K562 (cell line): ENCODE data around the gene PANK2. TPM values are rescaled to one million over a fixed set of nuclear protein-coding genes. Genes with fewer than 3 reads are reported as not detected.
A peak's percentile ranks its signal among the peaks of the same experiment; 100 is the strongest.

Experiments
- BRD4 ChIP-seq: fragments of 200-600 bp; sonication (generic); IDR thresholded peaks from 2 replicates; pipeline ENCODE4 v1.6.1; 2017; ENCODE audit warnings: inconsistent platforms
- CAMTA2 ChIP-seq: fragments of 250-450 bp; sonication (Bioruptor Pico); conservative IDR thresholded peaks from 2 replicates; pipeline ENCODE4 v1.5.1; 2022
- CTBP1 ChIP-seq: fragments of 450-650 bp; IDR thresholded peaks from 2 replicates; pipeline ENCODE4 v1.6.1; 2016; ENCODE audit warnings: borderline replicate concordance
- GTF2F1 ChIP-seq: IDR thresholded peaks from 2 replicates; pipeline ENCODE4 v1.6.1; 2011; ENCODE audit warnings: low read depth, low read length, improper control_type of control experiment
- HNRNPH1 ChIP-seq: fragments of 200-400 bp; formaldehyde crosslinking; optimal IDR thresholded peaks from 2 replicates; pipeline ENCODE3; 2017; ENCODE audit warnings: low read depth, mild to moderate bottlenecking, low read length, moderate library complexity
- HNRNPUL1 ChIP-seq: fragments of 200-400 bp; formaldehyde crosslinking; IDR thresholded peaks from 2 replicates; pipeline ENCODE4 v1.6.1; 2017; ENCODE audit warnings: low read length
- KAT7 ChIP-seq: sonication (generic); formaldehyde crosslinking; IDR thresholded peaks from 2 replicates; pipeline ENCODE4 v1.8.0; 2022; ENCODE audit warnings: missing genetic modification reagents, mild to moderate bottlenecking, borderline replicate concordance
- MAX ChIP-seq: sonication (generic); formaldehyde crosslinking; IDR thresholded peaks from 2 replicates; pipeline ENCODE4 v1.9.0; 2022; ENCODE audit warnings: mild to moderate bottlenecking, missing genetic modification reagents
- MCM7 ChIP-seq, 2 experiments: fragments of 450-650 bp; IDR thresholded peaks; 2 replicates each; pipeline ENCODE4 v1.6.1; 2016 to 2018
- NFIX ChIP-seq: fragments of 250-450 bp; sonication (Bioruptor Pico); IDR thresholded peaks from 2 replicates; pipeline ENCODE4 v1.4.0; 2020; ENCODE audit warnings: low read depth, mild to moderate bottlenecking, moderate library complexity
- POLR2G ChIP-seq: fragments of 200-400 bp; formaldehyde crosslinking; IDR thresholded peaks from 2 replicates; pipeline ENCODE4 v1.6.1; 2017; ENCODE audit warnings: low read depth, mild to moderate bottlenecking, antibody characterized with exemption, low read length, moderate library complexity
- ZC3H8 ChIP-seq: fragments of 450-650 bp; IDR thresholded peaks from 2 replicates; pipeline ENCODE4 v1.6.1; 2017
- ZNF232 ChIP-seq: sonication (generic); formaldehyde crosslinking; IDR thresholded peaks from 2 replicates; pipeline ENCODE4 v1.8.0; 2022; ENCODE audit warnings: mild to moderate bottlenecking, missing genetic modification reagents
- ZNF76 ChIP-seq: fragments of 250-450 bp; sonication (Bioruptor Pico); IDR thresholded peaks from 2 replicates; pipeline ENCODE4 v1.4.0; 2020; ENCODE audit warnings: mild to moderate bottlenecking, moderate library complexity, borderline replicate concordance
- polyA plus RNA-seq, 8 experiments: library from polyadenylated mRNA; depleted of rRNA in 4 of 8; stranded (reverse) in 5 of 8; unstranded in 3 of 8; fragments of >200 nt; fragmentation: Nextera tagmentation in 2 of 8; fragmentation: Illumina TruSeq in 1 of 8; extraction: Ambion mirVana in 2 of 8; extraction: Trizol in 1 of 8; gene quantifications; 2 replicates each; pipeline versions ENCODE4 v1.2.1 to v1.2.3, GENCODE V29; 2011 to 2014; ENCODE audit warnings: inconsistent platforms in 1 of 8, missing spikeins in 1 of 8
- total RNA-seq, 7 experiments: library from RNA; depleted of rRNA in 6 of 7; stranded (reverse); fragments of >200 nt in 6 of 7; fragmentation: Illumina TruSeq in 2 of 7; extraction: Trizol in 2 of 7; gene quantifications; 2 replicates each; pipeline versions ENCODE4 v1.2.1 to v1.2.3, GENCODE V29; 2011 to 2021; ENCODE audit warnings: low replicate concordance in 1 of 7
- TF ChIP-seq, protein P1 (sequence below): fragments of 250-450 bp; sonication (Bioruptor Pico); IDR thresholded peaks from 2 replicates; pipeline ENCODE4 v1.4.0; 2020
- TF ChIP-seq, protein P2 (sequence below): fragments of 450-650 bp; conservative IDR thresholded peaks from 2 replicates; pipeline ENCODE4 v1.6.1; 2016; ENCODE audit warnings: missing genetic modification characterization, low read depth, mild to moderate bottlenecking, control low read depth, missing compliant biosample characterization
- TF ChIP-seq, protein P3 (sequence below): fragments of 250-450 bp; sonication (Bioruptor Pico); IDR thresholded peaks from 2 replicates; pipeline ENCODE4 v1.5.0; 2021; ENCODE audit warnings: mild to moderate bottlenecking, borderline replicate concordance
- TF ChIP-seq, protein P4 (sequence below): fragments of 250-450 bp; sonication (Bioruptor Pico); IDR thresholded peaks from 2 replicates; pipeline ENCODE4 v1.8.0; 2022; ENCODE audit warnings: inconsistent platforms

Gene PANK2
- total and polyA plus RNA-seq, 9 of the 15 experiments (the other 6 are each of a cell fraction or from before 2014, with no cell fraction given): 14.9 to 43.5 (median 31.4) TPM

GRCh38 chr20:3846740-3847428, 42.3 kb upstream of the PANK2 start, which contains the start of gene MAVS (continued):
- TF ChIP-seq, protein P1, sequence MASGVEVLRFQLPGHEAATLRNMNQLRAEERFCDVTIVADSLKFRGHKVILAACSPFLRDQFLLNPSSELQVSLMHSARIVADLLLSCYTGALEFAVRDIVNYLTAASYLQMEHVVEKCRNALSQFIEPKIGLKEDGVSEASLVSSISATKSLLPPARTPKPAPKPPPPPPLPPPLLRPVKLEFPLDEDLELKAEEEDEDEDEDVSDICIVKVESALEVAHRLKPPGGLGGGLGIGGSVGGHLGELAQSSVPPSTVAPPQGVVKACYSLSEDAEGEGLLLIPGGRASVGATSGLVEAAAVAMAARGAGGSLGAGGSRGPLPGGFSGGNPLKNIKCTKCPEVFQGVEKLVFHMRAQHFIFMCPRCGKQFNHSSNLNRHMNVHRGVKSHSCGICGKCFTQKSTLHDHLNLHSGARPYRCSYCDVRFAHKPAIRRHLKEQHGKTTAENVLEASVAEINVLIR: no peak
- TF ChIP-seq, protein P2, sequence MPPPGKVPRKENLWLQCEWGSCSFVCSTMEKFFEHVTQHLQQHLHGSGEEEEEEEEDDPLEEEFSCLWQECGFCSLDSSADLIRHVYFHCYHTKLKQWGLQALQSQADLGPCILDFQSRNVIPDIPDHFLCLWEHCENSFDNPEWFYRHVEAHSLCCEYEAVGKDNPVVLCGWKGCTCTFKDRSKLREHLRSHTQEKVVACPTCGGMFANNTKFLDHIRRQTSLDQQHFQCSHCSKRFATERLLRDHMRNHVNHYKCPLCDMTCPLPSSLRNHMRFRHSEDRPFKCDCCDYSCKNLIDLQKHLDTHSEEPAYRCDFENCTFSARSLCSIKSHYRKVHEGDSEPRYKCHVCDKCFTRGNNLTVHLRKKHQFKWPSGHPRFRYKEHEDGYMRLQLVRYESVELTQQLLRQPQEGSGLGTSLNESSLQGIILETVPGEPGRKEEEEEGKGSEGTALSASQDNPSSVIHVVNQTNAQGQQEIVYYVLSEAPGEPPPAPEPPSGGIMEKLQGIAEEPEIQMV (tag): no peak
- peak; percentile 89; the same call in 1 of the 2 replicates for TF ChIP-seq KAT7 (CRISPR knock-in tag)
- TF ChIP-seq CTBP1: peak; percentile 55; the same call in 1 of the 2 replicates
- TF ChIP-seq, protein P3, sequence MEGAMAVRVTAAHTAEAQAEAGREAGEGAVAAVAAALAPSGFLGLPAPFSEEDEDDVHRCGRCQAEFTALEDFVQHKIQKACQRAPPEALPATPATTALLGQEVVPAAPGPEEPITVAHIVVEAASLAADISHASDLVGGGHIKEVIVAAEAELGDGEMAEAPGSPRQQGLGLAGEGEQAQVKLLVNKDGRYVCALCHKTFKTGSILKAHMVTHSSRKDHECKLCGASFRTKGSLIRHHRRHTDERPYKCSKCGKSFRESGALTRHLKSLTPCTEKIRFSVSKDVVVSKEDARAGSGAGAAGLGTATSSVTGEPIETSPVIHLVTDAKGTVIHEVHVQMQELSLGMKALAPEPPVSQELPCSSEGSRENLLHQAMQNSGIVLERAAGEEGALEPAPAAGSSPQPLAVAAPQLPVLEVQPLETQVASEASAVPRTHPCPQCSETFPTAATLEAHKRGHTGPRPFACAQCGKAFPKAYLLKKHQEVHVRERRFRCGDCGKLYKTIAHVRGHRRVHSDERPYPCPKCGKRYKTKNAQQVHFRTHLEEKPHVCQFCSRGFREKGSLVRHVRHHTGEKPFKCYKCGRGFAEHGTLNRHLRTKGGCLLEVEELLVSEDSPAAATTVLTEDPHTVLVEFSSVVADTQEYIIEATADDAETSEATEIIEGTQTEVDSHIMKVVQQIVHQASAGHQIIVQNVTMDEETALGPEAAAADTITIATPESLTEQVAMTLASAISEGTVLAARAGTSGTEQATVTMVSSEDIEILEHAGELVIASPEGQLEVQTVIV (CRISPR knock-in tag): no peak
- TF ChIP-seq GTF2F1: no peak
- no peak for TF ChIP-seq BRD4
- no peak for TF ChIP-seq CAMTA2 (CRISPR knock-in tag)
- TF ChIP-seq MCM7 (IDR thresholded peaks at IDR 0.05): no peak
- peak; percentile 93 for TF ChIP-seq POLR2G
- no peak for TF ChIP-seq HNRNPUL1
- TF ChIP-seq, protein P4, sequence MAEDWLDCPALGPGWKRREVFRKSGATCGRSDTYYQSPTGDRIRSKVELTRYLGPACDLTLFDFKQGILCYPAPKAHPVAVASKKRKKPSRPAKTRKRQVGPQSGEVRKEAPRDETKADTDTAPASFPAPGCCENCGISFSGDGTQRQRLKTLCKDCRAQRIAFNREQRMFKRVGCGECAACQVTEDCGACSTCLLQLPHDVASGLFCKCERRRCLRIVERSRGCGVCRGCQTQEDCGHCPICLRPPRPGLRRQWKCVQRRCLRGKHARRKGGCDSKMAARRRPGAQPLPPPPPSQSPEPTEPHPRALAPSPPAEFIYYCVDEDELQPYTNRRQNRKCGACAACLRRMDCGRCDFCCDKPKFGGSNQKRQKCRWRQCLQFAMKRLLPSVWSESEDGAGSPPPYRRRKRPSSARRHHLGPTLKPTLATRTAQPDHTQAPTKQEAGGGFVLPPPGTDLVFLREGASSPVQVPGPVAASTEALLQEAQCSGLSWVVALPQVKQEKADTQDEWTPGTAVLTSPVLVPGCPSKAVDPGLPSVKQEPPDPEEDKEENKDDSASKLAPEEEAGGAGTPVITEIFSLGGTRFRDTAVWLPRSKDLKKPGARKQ (CRISPR knock-in tag): no peak
- no peak for TF ChIP-seq ZNF232 (CRISPR knock-in tag)
- peak; percentile 97 for TF ChIP-seq MAX (CRISPR knock-in tag)
- TF ChIP-seq ZNF76 (CRISPR knock-in tag): no peak
- no peak for TF ChIP-seq NFIX (CRISPR knock-in tag)
- no peak for TF ChIP-seq ZC3H8
- no peak for TF ChIP-seq HNRNPH1
